ENCODE results near the gene MPEG1. TPM values are rescaled to one million over a fixed set of nuclear protein-coding genes. Genes with fewer than 3 reads are reported as not detected.
A peak's percentile ranks its signal among the peaks of the same experiment; 100 is the strongest.

The MPEG1 gene
- total and polyA plus RNA-seq, 5 experiments from 2014 or later, result 0.30 to 5.9 (median 3.1) TPM; not detected in 1

GRCh38 chr11:59240322-59240721, 27.6 kb upstream of the MPEG1 start:
- DNase-seq, result no peak
- peaks cover 8 to 37% (median 24%) of the 10 kb centered on the region in 9 donors for H3K9me3 Mint-ChIP-seq
- H3K4me3 Mint-ChIP-seq, result no peak overlapping the region
- no peaks in the 10 kb centered on the region for H3K4me1 Mint-ChIP-seq
- H3K27me3 Mint-ChIP-seq, result peaks cover 0 to 4% (median 0%) of the 10 kb centered on the region in 5 donors
- POLR2A ChIA-PET, result no interaction called here
- no peak for ATAC-seq
- no peak overlapping the region for H3K27ac Mint-ChIP-seq
- peaks cover 0 to 17% (median 3%) of the 10 kb centered on the region in 3 donors for H3K36me3 Mint-ChIP-seq

GRCh38 chr11:59226396-59226795, 13.7 kb upstream of the MPEG1 start:
- H3K4me1 Mint-ChIP-seq, result peaks cover 0 to 31% (median 0%) of the 10 kb centered on the region in 4 donors
- no peak overlapping the region for H3K27ac Mint-ChIP-seq
- H3K4me3 Mint-ChIP-seq, result no peak overlapping the region
- peaks cover 3 to 11% (median 7%) of the 10 kb centered on the region in 5 donors for H3K27me3 Mint-ChIP-seq
- ATAC-seq (no peak), DNase-seq (no peak)
- peaks cover 0 to 6% (median 2%) of the 10 kb centered on the region in 9 donors for H3K9me3 Mint-ChIP-seq
- peaks cover 0 to 4% (median 0%) of the 10 kb centered on the region in 3 donors for H3K36me3 Mint-ChIP-seq
- POLR2A ChIA-PET, result no interaction called here

- POLR2A ChIA-PET, result no interaction called here
- ATAC-seq, result no peak
- no peaks in the 10 kb centered on the region for H3K36me3 Mint-ChIP-seq
- no peak for DNase-seq
- H3K27ac Mint-ChIP-seq, result peak overlapping the region in 2 of 10 donors; percentile 0 to 14
- peak overlapping the region in 1 of 10 donors; percentile 0 for H3K4me3 Mint-ChIP-seq
- H3K4me1 Mint-ChIP-seq, result peaks cover 0 to 42% (median 0%) of the 10 kb centered on the region in 4 donors
- H3K27me3 Mint-ChIP-seq, result peaks cover 0 to 10% (median 3%) of the 10 kb centered on the region in 5 donors
- no peaks in the 10 kb centered on the region for H3K9me3 Mint-ChIP-seq
Observed at GRCh38 chr11:59225017-59225416, 12.3 kb upstream of the MPEG1 start.

- peak overlapping the region in 1 of 10 donors; percentile 2 for H3K4me3 Mint-ChIP-seq
- H3K27me3 Mint-ChIP-seq, result peaks cover 0 to 10% (median 3%) of the 10 kb centered on the region in 5 donors
- H3K4me1 Mint-ChIP-seq, result peaks cover 0 to 46% (median 0%) of the 10 kb centered on the region in 4 donors
- no peak for ATAC-seq
- POLR2A ChIA-PET, result no interaction called here
- peak overlapping the region in 2 of 10 donors; percentile 0 to 14 for H3K27ac Mint-ChIP-seq
- no peaks in the 10 kb centered on the region for H3K9me3 Mint-ChIP-seq
- H3K36me3 Mint-ChIP-seq, result no peaks in the 10 kb centered on the region
- no peak for DNase-seq
Observed at GRCh38 chr11:59224351-59224928, 11.7 kb upstream of the MPEG1 start.

GRCh38 chr11:59223611-59224010, 10.9 kb upstream of the MPEG1 start:
- H3K4me3 Mint-ChIP-seq, result no peak overlapping the region
- H3K36me3 Mint-ChIP-seq, result no peaks in the 10 kb centered on the region
- peak overlapping the region in 1 of 10 donors; percentile 71 for H3K27ac Mint-ChIP-seq
- no peaks in the 10 kb centered on the region for H3K9me3 Mint-ChIP-seq
- peaks cover 0 to 10% (median 3%) of the 10 kb centered on the region in 5 donors for H3K27me3 Mint-ChIP-seq
- peaks cover 0 to 54% (median 0%) of the 10 kb centered on the region in 4 donors for H3K4me1 Mint-ChIP-seq
- POLR2A ChIA-PET, result no interaction called here
- ATAC-seq, result no peak
- DNase-seq, result no peak

- H3K36me3 Mint-ChIP-seq, result no peaks in the 10 kb centered on the region
Observed at GRCh38 chr11:59223177-59223576, 10.4 kb upstream of the MPEG1 start.

GRCh38 chr11:59222464-59223060, 9.8 kb upstream of the MPEG1 start:
- POLR2A ChIA-PET, result no interaction called here

More at GRCh38 chr11:59223177-59223576, 10.4 kb upstream of the MPEG1 start:
- POLR2A ChIA-PET, result no interaction called here
- peaks cover 0 to 10% (median 4%) of the 10 kb centered on the region in 5 donors for H3K27me3 Mint-ChIP-seq
- peak overlapping the region in 1 of 10 donors; percentile 71 for H3K27ac Mint-ChIP-seq
- no peak for ATAC-seq
- H3K4me1 Mint-ChIP-seq, result peaks cover 0 to 58% (median 0%) of the 10 kb centered on the region in 4 donors
- peak overlapping the region in 1 of 10 donors; percentile 9 for H3K4me3 Mint-ChIP-seq
- no peaks in the 10 kb centered on the region for H3K9me3 Mint-ChIP-seq
- DNase-seq, result no peak

GRCh38 chr11:59221441-59221840, 8.7 kb upstream of the MPEG1 start:
- POLR2A ChIA-PET, result no interaction called here
- peaks cover 0 to 10% (median 2%) of the 10 kb centered on the region in 5 donors for H3K27me3 Mint-ChIP-seq
- no peak overlapping the region for H3K4me3 Mint-ChIP-seq
- H3K36me3 Mint-ChIP-seq, result no peaks in the 10 kb centered on the region
- no peak overlapping the region for H3K27ac Mint-ChIP-seq
- ATAC-seq (no peak), DNase-seq (no peak)
- no peaks in the 10 kb centered on the region for H3K9me3 Mint-ChIP-seq
- peaks cover 0 to 74% (median 3%) of the 10 kb centered on the region in 4 donors for H3K4me1 Mint-ChIP-seq

More at GRCh38 chr11:59222464-59223060, 9.8 kb upstream of the MPEG1 start:
- no peak overlapping the region for H3K4me3 Mint-ChIP-seq
- peaks cover 0 to 10% (median 4%) of the 10 kb centered on the region in 5 donors for H3K27me3 Mint-ChIP-seq
- no peaks in the 10 kb centered on the region for H3K36me3 Mint-ChIP-seq
- ATAC-seq, result no peak
- H3K27ac Mint-ChIP-seq, result peak overlapping the region in 1 of 10 donors; percentile 71
- no peak for DNase-seq
- H3K9me3 Mint-ChIP-seq, result no peaks in the 10 kb centered on the region
- H3K4me1 Mint-ChIP-seq, result peaks cover 0 to 62% (median 0%) of the 10 kb centered on the region in 4 donors

- Mint-ChIP-seq H3K27me3 (peaks cover 0 to 6% (median 2%) of the 10 kb centered on the region in 5 donors), H3K27ac (no peak overlapping the region), H3K4me1 (peaks cover 0 to 75% (median 3%) of the 10 kb centered on the region in 4 donors), H3K9me3 (no peaks in the 10 kb centered on the region), H3K4me3 (no peak overlapping the region), H3K36me3 (no peaks in the 10 kb centered on the region)
- ATAC-seq (no peak), DNase-seq (no peak)
- POLR2A ChIA-PET, result no interaction called here
Observed at GRCh38 chr11:59219836-59220235, 7.1 kb upstream of the MPEG1 start.

- Mint-ChIP-seq H3K36me3 (no peaks in the 10 kb centered on the region), H3K4me3 (no peak overlapping the region), H3K9me3 (no peaks in the 10 kb centered on the region), H3K27me3 (peaks cover 0 to 5% (median 2%) of the 10 kb centered on the region in 5 donors), H3K27ac (no peak overlapping the region), H3K4me1 (peaks cover 0 to 70% (median 3%) of the 10 kb centered on the region in 4 donors)
- POLR2A ChIA-PET, result no interaction called here
- DNase-seq (no peak), ATAC-seq (no peak)
Observed at GRCh38 chr11:59218893-59219292, 6.2 kb upstream of the MPEG1 start.

- Mint-ChIP-seq H3K9me3 (no peaks in the 10 kb centered on the region), H3K4me1 (peaks cover 0 to 68% (median 3%) of the 10 kb centered on the region in 4 donors), H3K27ac (peak overlapping the region in 1 of 10 donors; percentile 79), H3K36me3 (no peaks in the 10 kb centered on the region), H3K27me3 (peaks cover 0 to 5% (median 2%) of the 10 kb centered on the region in 5 donors), H3K4me3 (no peak overlapping the region)
- ATAC-seq (no peak), DNase-seq (no peak)
- POLR2A ChIA-PET, result no interaction called here
Observed at GRCh38 chr11:59218319-59218718, 5.6 kb upstream of the MPEG1 start.

- peak overlapping the region in 3 of 10 donors; percentile 4 to 56 (median 52) for H3K4me3 Mint-ChIP-seq
- H3K27me3 Mint-ChIP-seq, result peaks cover 0 to 5% (median 2%) of the 10 kb centered on the region in 5 donors
- peak in 1 of 10 donors; percentile 25 for DNase-seq
- no peaks in the 10 kb centered on the region for H3K36me3 Mint-ChIP-seq
- H3K27ac Mint-ChIP-seq, result peak overlapping the region in 5 of 10 donors; percentile 28 to 86 (median 44)
- POLR2A ChIA-PET, result no interaction called here
- peaks cover 0 to 67% (median 3%) of the 10 kb centered on the region in 4 donors for H3K4me1 Mint-ChIP-seq
- H3K9me3 Mint-ChIP-seq, result no peaks in the 10 kb centered on the region
- peak; percentile 25 to 66 for ATAC-seq
Observed at GRCh38 chr11:59216641-59217564, 4.2 kb upstream of the MPEG1 start.

Data from naive thymus-derived CD8-positive, alpha-beta T cell (primary cell).